ENCODE data around the gene FAM13C.

GRCh38 chr10:59363446-59363958, 1.2 kb upstream of the FAM13C start:
- TF ChIP-seq CTCF (IDR thresholded peaks at IDR 0.05), result no peak
- no peak for TF ChIP-seq POLR2A (IDR thresholded peaks at IDR 0.05)
